Hematopoietic multipotent progenitor cell treated with erythropoietin and hydrocortisone succinate and interleukin-3 and kit ligand, for 17 days (in vitro differentiated cells): ENCODE results near the gene EPHA2.

ENCODE experiments used
- DNase-seq: peaks from one replicate; pipeline ENCODE4 v3.0.0-alpha.2; 2015; ENCODE audit warnings: low spot score

EPHA2 gene

DNA sequence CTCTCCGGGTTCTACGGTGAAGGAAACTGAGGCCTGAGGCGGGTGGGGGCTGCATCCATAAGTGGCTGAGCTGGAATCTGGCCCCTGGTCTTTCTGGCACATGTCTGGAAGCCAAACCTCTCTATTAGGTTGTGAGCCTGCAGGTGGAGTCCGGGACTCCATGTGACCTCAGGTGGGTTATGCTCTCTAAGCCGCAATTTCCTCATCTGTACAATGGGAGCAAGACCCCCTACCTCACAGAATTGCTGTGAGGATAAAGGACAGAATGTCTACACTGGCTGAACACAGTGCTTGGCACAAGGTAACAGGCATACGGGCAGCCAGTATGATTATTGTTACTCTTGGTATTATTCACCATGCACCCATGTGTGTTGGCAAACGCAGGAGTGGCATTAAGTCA, 6.7 kb downstream of the EPHA2 start:
- DNase-seq = no peak

- DNase-seq = no peak
These were observed 7.4 kb downstream of the EPHA2 start for GRCh38 chr1:16148329-16149092.

DNA sequence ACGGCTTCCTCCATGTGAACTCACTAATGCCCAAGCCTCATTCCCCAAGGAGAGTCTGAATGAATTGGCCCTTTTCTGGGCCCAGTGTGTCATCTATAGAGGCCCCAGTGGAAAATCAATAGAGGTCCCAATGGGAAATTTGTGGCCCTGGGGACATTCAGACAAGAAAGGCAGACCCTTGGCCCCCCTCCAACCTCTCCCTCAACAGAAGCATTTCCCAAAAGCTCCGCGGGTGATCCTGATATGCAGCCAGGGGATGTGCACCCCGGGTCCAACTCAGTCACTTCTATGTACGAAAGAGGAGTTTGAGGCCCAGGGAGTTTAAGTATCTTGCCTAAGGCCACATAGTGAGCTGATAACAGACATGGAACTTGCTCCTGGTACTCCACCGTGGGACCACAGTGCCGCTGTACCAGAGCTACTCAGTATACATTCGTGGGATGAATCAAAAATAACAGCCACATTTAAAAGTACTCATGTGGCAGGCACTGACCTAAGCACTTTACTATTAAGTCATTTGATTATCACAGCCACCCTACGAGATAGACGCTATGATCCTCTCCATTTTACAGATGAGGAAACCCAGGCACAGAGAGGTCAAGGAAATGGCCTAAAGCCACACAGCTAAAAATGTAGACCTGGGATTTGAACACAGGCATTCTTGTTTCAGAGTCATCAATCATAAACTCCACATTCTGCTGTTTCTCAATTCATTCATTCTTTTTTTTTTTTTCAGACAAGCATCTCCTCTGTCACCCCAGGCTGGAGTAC, 8.5 kb downstream of the EPHA2 start:
- DNase-seq = no peak

- DNase-seq = no peak
These were observed 9.4 kb downstream of the EPHA2 start for GRCh38 chr1:16146279-16147155.

DNA sequence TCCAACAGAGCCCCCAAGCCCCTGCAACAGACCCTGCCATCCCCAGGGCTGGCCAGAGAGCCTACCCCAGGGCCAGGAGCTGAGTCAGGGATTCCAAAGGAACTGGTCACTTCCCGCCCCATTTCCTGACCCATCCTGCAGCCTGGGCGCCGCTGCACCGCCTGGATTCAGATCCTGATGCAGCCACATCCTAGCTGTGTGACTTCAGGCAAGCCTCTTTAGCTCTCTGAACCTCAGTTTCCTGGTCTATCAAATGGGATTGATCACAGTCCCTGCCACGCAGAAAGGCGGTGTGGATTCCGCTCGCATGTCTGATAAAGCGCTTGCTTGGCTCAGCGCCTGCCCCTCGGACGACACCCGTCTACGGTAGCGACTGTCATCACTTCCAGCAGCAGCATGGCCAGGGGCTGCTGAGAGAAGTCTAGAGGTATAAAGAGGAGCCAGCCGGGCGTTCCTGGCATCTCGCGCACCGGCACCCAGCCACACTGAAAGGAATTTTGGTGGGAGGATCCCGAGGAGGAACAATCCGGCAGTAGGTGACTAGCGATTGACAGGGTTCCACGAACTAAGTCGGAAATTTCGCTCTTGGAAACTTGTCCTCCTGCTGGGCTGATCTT, 10.1 kb downstream of the EPHA2 start:
- peak; percentile 57 for DNase-seq

GRCh38 chr1:16145030-16145661, 10.7 kb downstream of the EPHA2 start:
- DNase-seq = no peak

DNA sequence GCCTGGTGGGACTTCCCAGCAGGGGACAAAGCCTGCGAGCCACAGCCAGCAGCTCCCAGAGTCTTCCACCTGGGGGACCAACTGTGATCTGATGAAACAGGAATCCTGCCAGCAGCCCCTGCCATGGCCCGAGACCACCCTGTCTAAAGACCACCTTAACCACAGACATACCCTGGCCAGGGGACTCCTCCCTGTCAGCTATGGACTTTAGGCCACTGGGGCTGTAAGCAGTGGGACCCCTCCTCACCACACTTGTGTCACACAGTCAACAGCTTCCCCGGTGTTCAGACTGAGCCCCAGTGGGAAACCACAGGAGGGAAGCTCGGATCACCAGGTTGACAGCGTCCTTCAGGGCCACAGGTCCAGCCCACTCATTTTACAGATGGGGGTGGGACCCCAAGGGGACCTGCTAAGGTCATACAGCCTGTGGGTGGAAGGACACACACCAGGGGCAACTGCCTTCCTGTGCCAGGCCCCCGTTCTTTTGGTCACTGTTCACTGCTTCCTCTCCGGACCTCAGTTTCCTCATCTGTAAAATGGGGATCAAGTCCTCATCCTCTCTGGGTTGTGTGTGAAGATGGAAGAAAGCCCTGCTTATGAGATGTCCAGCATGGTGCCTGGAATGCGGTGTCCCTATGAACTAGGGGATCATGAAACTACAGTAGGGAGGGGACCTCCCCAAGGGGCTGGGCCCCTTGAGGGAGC, 11.4 kb downstream of the EPHA2 start:
- peak; percentile 14 for DNase-seq

GRCh38 chr1:16143566-16144324, 12.1 kb downstream of the EPHA2 start:
- DNase-seq = peak; percentile 69

DNA sequence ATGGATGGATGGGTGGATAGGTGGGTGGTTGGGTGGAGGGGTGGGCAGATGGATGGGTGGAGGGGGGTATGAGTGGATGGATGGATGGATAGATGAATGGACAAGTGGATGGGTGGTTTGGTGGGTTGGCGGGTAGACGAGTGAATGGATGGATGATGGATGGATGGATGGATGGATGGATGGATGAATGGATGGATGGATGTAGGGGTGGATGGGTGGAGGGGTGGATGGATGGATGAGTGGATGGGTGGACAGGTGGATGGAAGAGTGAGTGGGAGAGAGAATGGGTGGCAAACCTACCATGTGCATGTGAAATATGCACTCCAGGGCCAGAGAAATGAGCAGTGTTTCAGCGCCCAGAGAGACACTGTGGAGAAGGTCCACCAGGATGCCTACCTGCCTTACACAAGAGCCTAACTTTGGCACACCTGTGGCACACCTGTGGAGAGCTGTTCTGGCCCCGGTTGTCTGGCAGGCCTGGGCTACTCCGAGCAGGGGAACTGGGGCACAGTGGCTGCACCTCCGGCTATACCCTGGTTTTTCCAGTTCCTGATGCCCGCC, 12.8 kb downstream of the EPHA2 start:
- no peak for DNase-seq

DNA sequence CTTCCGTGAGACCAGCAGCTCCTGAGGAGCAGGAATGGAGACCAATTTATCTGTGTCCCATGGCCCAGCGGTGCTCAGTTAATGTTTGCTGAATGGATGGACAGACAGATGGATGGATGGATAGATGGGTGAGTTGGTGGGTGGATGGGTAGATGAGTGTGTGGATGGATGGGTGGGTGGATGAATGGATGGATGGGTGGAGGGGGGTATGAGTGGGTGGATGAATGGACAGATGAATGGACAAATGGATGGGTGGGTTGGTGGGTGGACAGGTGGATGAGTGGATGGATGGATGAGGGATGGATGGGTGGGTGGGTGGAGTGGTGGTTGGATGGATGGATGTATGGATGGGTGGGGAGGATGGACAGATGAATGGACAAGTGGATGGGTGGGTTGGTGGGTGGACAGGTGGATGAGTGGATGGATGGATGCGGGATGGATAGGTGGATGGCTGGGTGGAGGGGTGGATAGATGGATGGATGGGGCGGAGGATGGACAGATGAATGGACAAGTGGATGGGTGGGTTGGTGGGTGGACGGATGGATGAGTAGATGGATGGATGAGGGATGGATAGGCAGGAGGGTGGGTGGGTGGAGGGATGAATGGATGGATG, 13.4 kb downstream of the EPHA2 start:
- no peak for DNase-seq

DNA sequence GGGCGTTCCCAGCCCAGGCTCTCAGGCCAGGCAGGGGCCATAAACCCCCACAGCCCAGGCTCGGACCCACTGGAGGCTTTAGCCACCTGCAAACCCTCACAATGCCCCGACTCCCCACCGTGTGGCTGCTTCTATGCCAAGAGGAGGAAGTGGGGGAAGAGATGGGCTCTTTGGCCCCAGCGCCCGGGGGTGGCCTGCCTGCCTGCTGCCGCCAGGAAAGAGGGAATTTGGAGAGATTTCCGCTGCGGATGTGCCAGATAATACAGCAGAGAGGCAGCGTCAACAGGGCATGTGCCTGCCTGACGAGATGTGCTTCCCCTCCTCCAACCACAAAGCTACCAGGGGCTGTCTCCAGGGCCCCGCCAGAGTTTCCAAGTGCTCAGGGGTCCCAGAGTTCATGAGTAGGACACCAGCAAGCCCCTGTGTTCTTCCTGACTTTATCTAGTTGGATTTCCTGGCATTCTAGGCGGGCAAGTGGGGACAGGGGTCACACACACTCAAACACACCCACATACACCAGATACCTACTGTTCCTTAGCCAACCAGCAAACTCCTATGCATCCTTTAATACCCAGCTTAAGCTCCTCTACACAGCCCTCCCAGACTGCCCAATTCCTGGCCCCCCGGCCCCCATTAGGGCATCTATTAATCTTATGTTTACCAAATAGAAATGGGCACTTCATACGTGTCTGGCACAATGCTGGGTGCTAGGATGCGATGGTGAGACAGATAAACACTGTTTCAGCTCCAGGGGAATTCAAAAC, 14.1 kb downstream of the EPHA2 start:
- no peak for DNase-seq

- DNase-seq = no peak
These were observed 15.7 kb downstream of the EPHA2 start for GRCh38 chr1:16140068-16140596.

- DNase-seq = no peak
These were observed 16.4 kb downstream of the EPHA2 start for GRCh38 chr1:16139473-16139962.

- DNase-seq = no peak
These were observed 17.1 kb downstream of the EPHA2 start for GRCh38 chr1:16138772-16139221.

DNA sequence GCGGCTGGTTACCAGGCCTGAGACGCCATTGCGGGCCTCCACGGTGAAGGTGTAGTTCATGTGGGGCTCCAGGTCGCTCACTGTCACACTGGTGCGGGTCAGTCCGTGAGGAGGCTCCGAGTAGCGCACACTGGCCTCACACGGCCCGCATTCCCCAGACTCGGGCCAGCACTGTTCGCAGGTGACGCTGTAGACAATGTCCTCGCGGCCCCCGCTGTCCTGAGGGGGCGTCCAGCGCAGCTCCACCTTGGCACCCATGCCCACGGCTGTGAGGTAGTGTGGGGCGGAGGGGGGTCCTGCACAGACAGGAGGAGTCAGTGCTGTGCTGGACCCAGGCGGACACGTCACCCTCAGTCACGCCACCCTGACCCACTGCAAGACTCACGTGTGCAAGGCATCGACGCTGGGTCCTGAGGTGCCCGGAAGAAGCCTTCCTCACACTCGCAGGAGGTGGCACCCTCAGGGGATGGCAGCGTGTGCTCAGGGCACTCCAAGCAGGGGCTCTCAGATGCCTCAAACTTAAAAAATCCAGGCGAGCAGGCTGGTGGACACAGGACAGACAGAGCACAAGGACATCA, 17.9 kb downstream of the EPHA2 start:
- no peak for DNase-seq

DNA sequence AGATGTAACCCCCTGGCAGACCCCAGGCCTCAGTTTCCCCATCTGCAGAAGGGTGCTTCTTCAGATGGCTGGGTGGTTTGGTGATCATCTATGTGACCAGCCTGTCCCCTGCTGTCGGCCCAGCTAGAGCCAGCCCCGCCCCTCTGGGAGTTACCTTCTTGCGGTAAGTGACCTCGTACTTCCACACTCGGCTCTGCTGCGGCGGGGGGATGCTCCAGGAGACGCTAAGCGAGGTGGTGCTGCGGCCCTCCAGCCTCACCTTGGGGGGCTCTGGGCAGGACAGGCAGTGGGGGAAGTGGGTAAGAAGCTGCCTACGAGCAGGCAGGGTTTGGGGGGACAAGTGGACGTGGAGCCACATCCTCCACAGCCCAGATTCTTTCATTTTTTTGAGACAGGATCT, 20.4 kb downstream of the EPHA2 start:
- no peak for DNase-seq

GRCh38 chr1:16134906-16135305, 21.0 kb downstream of the EPHA2 start:
- DNase-seq = no peak
